PFSK-1 (cell line): ENCODE measurements around the gene POLA2.

Source experiments
- SIN3A ChIP-seq: IDR thresholded peaks from 2 replicates; pipeline ENCODE4 v1.6.1; 2012; ENCODE audit warnings: mild to moderate bottlenecking, low read length, moderate library complexity, borderline replicate concordance; ENCODE audit not compliant: insufficient read depth
- TAF1 ChIP-seq: IDR thresholded peaks from 2 replicates; pipeline ENCODE4 v1.6.1; 2012; ENCODE audit warnings: low read length, control low read depth, borderline replicate concordance; ENCODE audit not compliant: insufficient read depth
- TF ChIP-seq, protein P1 (sequence below), 2 experiments: IDR thresholded peaks; 2 replicates each; pipeline versions ENCODE4 v1.6.1 to v1.8.0; 2011 to 2012; ENCODE audit warnings: low read depth in 2 of 2, low read length in 2 of 2, control low read depth in 1 of 2, inconsistent platforms in 1 of 2, mild to moderate bottlenecking in 1 of 2, moderate library complexity in 1 of 2; ENCODE audit not compliant: insufficient read depth in 1 of 2

Gene POLA2

DNA sequence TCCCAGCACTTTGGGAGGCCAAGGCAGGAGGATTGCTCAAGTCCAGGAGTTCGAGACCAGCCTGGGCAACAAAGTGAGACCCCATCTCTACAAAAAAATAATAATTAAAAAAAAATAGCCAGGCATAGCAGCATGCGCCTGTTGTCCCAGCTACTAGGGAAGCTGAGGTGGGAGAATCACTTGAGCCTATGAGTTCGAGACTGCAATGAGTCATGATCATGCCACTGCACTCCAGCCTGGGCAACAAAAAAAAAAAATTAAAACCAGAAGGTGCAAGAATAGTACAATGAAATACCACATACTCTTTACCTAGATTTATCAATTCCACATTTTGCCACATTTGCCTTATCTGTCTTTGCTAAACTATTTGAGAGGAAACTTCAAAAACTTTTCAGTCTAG is 80.1 kb downstream of the POLA2 start:
- TF ChIP-seq SIN3A (no peak), TAF1 (no peak)
- TF ChIP-seq, protein P1, sequence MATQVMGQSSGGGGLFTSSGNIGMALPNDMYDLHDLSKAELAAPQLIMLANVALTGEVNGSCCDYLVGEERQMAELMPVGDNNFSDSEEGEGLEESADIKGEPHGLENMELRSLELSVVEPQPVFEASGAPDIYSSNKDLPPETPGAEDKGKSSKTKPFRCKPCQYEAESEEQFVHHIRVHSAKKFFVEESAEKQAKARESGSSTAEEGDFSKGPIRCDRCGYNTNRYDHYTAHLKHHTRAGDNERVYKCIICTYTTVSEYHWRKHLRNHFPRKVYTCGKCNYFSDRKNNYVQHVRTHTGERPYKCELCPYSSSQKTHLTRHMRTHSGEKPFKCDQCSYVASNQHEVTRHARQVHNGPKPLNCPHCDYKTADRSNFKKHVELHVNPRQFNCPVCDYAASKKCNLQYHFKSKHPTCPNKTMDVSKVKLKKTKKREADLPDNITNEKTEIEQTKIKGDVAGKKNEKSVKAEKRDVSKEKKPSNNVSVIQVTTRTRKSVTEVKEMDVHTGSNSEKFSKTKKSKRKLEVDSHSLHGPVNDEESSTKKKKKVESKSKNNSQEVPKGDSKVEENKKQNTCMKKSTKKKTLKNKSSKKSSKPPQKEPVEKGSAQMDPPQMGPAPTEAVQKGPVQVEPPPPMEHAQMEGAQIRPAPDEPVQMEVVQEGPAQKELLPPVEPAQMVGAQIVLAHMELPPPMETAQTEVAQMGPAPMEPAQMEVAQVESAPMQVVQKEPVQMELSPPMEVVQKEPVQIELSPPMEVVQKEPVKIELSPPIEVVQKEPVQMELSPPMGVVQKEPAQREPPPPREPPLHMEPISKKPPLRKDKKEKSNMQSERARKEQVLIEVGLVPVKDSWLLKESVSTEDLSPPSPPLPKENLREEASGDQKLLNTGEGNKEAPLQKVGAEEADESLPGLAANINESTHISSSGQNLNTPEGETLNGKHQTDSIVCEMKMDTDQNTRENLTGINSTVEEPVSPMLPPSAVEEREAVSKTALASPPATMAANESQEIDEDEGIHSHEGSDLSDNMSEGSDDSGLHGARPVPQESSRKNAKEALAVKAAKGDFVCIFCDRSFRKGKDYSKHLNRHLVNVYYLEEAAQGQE (IDR thresholded peaks at IDR 0.05; ENCODE audit: insufficient read depth in 1 of 2, low read depth in 2 of 2, low read length in 2 of 2): no peak
